Colonic mucosa (tissue), 4 donors: ENCODE data around the gene SYNPR. TPM values are rescaled to one million over a fixed set of nuclear protein-coding genes. Genes with fewer than 3 reads are reported as not detected.

Experiments
- DNase-seq: peaks from one replicate; pipeline ENCODE4 v3.0.0-alpha.2; 2020
- H3K27ac ChIP-seq: fragments of 200-600 bp; one replicate; pipeline ENCODE4 v1.8.0; 2021
- H3K27me3 ChIP-seq: fragments of 200-600 bp; one replicate; pipeline ENCODE4 v1.8.0; 2021
- H3K36me3 ChIP-seq: fragments of 200-600 bp; one replicate; pipeline ENCODE4 v1.8.0; 2021
- H3K4me1 ChIP-seq: fragments of 200-600 bp; one replicate; pipeline ENCODE4 v1.8.0; 2021; ENCODE audit warnings: mild to moderate bottlenecking
- H3K4me3 ChIP-seq: fragments of 200-600 bp; one replicate; pipeline ENCODE4 v1.8.0; 2021
- H3K9ac ChIP-seq, 2 donors: one replicate each; pipeline ENCODE4 v1.7.0; 2013; ENCODE audit warnings: control low read depth in 2 of 2, low read depth in 2 of 2, low read length in 2 of 2
- H3K9me3 ChIP-seq: fragments of 200-600 bp; one replicate; pipeline ENCODE4 v1.8.0; 2021
- intact Hi-C: fragments of 100-400 bp; cut with DNase I; formaldehyde crosslinking; loops from one replicate; pipeline ENCODE4 v1.14.1; 2022
- total RNA-seq, 2 donors: library from RNA; stranded (reverse); fragmentation: NEBNext Ultra II Directional in 1 of 2; extraction: Animal tissue kit (Norgen Biotek cat#: 25700) in 1 of 2; gene quantifications; one replicate each; pipeline ENCODE4 v1.2.1, GENCODE V29; 2021
- TF ChIP-seq, protein P1 (sequence below): fragments of 200-600 bp; IDR thresholded peaks from one replicate; pipeline ENCODE4 v1.8.0; 2022; ENCODE audit warnings: antibody characterized with exemption, mild to moderate bottlenecking
- donor health status: healthy.
- donor health status: DM: no; HTN: no; CAD: no.
- donor health status: DM: no; HTN: no; CAD: no.

Gene SYNPR
- total RNA-seq, 2 donors from 2014 or later = 0.17 TPM; not detected in 1

DNA sequence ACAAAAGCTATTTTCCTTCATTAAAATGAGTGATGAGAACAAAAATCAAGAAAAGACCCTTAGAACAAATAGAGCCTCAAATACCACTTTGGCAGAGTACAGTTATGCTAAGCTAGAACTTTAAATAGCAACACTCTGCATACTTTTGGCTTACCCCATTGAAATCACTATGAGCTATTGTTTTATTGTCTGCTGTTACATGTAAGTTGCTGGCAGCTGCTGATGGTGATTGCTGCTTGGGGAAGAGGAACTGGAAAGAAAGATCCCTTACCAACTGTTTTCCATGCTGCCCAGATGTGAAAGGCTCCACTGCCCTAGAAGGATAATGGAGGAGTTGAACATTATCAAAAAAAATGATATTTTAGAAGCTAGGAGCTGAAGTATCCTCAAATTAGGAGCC, 135.4 kb downstream of the SYNPR start:
- Histone ChIP-seq H3K9ac (no peak overlapping the region), H3K4me3 (no peak overlapping the region), H3K36me3 (no peaks in the 10 kb centered on the region), H3K27me3 (no peaks in the 10 kb centered on the region), H3K4me1 (no peaks in the 10 kb centered on the region), H3K9me3 (no peaks in the 10 kb centered on the region), H3K27ac (no peak overlapping the region)
- TF ChIP-seq, protein P1, sequence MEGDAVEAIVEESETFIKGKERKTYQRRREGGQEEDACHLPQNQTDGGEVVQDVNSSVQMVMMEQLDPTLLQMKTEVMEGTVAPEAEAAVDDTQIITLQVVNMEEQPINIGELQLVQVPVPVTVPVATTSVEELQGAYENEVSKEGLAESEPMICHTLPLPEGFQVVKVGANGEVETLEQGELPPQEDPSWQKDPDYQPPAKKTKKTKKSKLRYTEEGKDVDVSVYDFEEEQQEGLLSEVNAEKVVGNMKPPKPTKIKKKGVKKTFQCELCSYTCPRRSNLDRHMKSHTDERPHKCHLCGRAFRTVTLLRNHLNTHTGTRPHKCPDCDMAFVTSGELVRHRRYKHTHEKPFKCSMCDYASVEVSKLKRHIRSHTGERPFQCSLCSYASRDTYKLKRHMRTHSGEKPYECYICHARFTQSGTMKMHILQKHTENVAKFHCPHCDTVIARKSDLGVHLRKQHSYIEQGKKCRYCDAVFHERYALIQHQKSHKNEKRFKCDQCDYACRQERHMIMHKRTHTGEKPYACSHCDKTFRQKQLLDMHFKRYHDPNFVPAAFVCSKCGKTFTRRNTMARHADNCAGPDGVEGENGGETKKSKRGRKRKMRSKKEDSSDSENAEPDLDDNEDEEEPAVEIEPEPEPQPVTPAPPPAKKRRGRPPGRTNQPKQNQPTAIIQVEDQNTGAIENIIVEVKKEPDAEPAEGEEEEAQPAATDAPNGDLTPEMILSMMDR = no peak
- no peak for DNase-seq
- intact Hi-C loops = no loop called here

DNA sequence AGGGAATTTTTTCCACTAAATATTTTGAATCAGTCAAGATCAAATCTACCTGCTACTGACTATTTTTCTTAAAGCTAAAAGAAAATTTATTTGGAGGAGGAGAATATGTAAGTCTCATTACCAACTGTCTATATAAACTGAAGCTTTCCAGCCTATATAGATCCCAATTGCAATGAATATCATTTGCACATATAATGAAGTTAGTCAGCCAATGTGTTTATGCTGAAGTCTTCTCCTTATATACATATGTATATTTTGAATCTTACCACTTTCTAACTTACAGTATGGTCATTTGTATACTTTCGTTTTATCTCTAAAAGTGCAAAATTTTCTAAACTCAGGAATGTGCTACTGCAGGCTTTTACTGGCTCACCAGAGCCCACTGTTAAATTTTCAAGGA, 136.5 kb downstream of the SYNPR start:
- H3K27me3 ChIP-seq = no peaks in the 10 kb centered on the region
- intact Hi-C loops = no loop called here
- no peak for DNase-seq

DNA sequence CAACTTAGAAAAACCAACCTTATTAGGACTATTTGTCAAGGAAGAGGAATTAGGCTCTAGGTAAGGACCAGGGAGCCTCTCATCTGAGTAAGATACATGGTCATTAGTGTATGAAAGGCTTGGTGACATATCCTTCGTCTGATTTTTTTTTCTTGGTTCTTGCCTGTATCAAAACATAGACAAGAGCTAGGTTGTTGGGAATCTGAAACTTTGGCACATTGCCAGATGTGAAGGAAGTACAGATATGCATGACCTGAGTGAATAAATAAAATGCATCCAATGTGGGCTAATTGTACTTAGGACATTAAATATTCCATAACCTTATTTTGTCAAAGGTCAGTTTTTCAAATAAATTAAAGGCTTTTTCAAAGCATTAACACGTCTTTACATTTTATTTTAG, 151.8 kb downstream of the SYNPR start:
- H3K27me3 ChIP-seq = no peaks in the 10 kb centered on the region
- H3K9me3 ChIP-seq = no peaks in the 10 kb centered on the region
- no peak overlapping the region for H3K9ac ChIP-seq
- TF ChIP-seq, protein P1 = no peak
- intact Hi-C loops = no loop called here
- no peak for DNase-seq
- H3K27ac ChIP-seq = no peak overlapping the region
- H3K4me3 ChIP-seq = no peak overlapping the region
- no peaks in the 10 kb centered on the region for H3K4me1 ChIP-seq
- no peaks in the 10 kb centered on the region for H3K36me3 ChIP-seq

More for the DNA sequence above, 136.5 kb downstream of the SYNPR start:
- Histone ChIP-seq H3K36me3 (no peaks in the 10 kb centered on the region), H3K4me1 (no peaks in the 10 kb centered on the region), H3K4me3 (no peak overlapping the region), H3K9me3 (no peaks in the 10 kb centered on the region), H3K9ac (no peak overlapping the region), H3K27ac (no peak overlapping the region)
- TF ChIP-seq, protein P1 = no peak

DNA sequence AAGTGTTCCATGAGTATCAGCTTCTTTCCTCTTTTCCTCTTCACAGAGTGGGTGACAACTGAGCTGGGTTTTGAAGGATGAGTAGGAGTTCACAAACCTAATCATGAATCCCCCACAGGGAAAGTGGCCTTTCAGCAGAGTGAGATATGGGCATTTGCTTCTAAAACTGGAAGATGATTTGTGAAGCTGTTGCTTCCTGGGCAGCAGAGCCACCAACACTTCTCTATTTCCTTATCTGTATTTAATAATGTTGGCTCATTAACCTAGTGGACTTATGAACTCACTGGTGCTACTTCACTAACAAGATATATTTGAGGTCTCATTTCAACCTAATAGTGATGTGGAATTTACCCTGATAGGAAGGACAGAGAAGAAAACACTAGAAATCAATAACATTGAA, 152.8 kb downstream of the SYNPR start:
- Histone ChIP-seq H3K27ac (no peak overlapping the region), H3K36me3 (no peaks in the 10 kb centered on the region), H3K4me3 (no peak overlapping the region), H3K9me3 (no peaks in the 10 kb centered on the region), H3K9ac (no peak overlapping the region), H3K4me1 (no peaks in the 10 kb centered on the region), H3K27me3 (no peaks in the 10 kb centered on the region)
- DNase-seq = no peak
- intact Hi-C loops = no loop called here
- TF ChIP-seq, protein P1 = no peak

DNA sequence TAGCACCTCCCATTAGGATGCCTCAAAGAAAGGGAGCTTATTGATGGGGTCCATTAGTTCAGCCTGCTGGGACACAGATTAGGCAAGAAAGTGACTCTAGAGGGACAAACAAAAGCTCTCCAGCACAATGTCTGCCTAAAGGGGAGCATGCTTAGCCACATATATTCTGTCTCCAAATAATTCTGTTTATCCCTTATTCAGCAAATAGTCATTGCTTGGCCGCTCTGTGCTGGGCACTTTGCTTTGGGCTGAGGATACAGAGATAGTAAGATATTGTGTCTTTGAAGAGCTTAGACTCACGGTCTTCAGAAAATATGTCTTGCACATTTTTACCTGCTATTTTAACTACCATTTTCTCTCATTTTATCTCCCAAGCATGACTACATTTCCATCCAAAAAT, 159.8 kb downstream of the SYNPR start:
- no peak for DNase-seq
- Histone ChIP-seq H3K4me1 (no peaks in the 10 kb centered on the region), H3K27ac (no peak overlapping the region), H3K4me3 (no peak overlapping the region), H3K36me3 (no peaks in the 10 kb centered on the region), H3K27me3 (no peaks in the 10 kb centered on the region), H3K9ac (no peak overlapping the region), H3K9me3 (no peaks in the 10 kb centered on the region)
- TF ChIP-seq, protein P1 = no peak
- intact Hi-C loops = no loop called here
